GM03348 (cell line): ENCODE results near the gene LRP1.

Source experiments
- DNase-seq: peaks from one replicate; pipeline ENCODE4 v3.0.0; 2012; ENCODE audit warnings: low spot score

The LRP1 gene

DNA sequence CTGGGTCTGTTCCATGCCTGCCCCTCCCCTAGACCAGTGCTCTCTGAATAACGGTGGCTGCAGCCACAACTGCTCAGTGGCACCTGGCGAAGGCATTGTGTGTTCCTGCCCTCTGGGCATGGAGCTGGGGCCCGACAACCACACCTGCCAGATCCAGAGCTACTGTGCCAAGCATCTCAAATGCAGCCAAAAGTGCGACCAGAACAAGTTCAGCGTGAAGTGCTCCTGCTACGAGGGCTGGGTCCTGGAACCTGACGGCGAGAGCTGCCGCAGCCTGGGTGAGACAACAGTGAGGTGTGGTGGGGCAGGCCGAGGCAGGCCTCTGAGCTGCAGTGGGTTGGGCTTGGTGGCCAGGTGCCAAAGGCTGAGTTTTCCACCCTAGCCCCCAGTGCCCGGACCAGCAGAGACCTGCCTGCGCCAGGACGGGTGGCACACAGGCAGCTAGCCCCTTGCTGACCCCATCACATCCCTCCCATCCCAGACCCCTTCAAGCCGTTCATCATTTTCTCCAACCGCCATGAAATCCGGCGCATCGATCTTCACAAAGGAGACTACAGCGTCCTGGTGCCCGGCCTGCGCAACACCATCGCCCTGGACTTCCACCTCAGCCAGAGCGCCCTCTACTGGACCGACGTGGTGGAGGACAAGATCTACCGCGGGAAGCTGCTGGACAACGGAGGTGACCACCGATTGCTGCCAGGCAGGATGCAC, 47.3 kb downstream of the LRP1 start:
- peak; percentile 81 for DNase-seq

DNA sequence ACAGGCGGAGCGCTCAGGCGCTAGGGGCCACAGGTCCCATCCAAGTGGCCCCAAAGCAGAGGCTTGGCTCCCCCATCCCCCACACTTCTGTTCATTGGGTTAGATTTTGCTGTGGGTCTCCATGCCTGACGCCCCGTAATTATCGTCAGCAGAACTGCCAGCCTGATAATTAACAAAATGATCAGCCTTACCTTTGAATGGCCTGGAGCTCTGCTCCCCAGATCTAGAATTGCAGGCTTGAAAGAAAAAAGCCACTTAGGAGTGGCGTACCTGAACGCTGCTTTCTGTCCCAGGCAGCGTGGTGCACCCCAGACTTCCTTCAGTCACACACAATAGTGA, 47.8 kb downstream of the LRP1 start:
- no peak for DNase-seq

DNA sequence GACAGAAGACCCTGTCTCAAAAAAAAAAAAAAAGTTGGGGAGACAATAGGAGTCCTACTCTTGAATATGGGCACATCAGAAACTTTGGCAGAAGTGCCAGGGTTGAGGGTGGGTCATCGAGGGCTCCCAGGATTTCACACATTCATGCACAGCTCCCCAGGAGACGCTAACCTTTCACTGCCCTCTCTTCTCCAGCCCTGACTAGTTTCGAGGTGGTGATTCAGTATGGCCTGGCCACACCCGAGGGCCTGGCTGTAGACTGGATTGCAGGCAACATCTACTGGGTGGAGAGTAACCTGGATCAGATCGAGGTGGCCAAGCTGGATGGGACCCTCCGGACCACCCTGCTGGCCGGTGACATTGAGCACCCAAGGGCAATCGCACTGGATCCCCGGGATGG, 48.6 kb downstream of the LRP1 start:
- no peak for DNase-seq

DNA sequence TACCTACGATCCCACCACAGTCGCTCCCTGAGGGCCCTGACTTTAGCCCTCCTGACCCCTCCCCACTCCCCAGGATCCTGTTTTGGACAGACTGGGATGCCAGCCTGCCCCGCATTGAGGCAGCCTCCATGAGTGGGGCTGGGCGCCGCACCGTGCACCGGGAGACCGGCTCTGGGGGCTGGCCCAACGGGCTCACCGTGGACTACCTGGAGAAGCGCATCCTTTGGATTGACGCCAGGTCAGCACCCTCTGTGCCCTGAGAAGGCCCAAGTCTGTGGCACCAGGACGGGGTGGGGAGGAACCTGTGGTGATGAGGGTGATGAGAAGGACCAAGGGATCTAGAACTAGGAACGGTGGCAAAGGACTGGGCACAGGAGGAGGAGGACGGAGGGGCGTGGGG, 49.1 kb downstream of the LRP1 start:
- DNase-seq = no peak

DNA sequence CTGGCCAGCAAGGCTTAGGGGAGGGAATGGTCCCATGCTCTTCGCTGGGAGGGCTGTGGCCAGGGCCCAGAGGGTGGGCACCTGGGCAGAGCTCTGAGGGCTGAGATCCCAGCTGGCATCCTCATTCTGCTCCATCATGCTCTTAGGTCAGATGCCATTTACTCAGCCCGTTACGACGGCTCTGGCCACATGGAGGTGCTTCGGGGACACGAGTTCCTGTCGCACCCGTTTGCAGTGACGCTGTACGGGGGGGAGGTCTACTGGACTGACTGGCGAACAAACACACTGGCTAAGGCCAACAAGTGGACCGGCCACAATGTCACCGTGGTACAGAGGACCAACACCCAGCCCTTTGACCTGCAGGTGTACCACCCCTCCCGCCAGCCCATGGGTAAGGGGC, 49.9 kb downstream of the LRP1 start:
- DNase-seq = no peak

DNA sequence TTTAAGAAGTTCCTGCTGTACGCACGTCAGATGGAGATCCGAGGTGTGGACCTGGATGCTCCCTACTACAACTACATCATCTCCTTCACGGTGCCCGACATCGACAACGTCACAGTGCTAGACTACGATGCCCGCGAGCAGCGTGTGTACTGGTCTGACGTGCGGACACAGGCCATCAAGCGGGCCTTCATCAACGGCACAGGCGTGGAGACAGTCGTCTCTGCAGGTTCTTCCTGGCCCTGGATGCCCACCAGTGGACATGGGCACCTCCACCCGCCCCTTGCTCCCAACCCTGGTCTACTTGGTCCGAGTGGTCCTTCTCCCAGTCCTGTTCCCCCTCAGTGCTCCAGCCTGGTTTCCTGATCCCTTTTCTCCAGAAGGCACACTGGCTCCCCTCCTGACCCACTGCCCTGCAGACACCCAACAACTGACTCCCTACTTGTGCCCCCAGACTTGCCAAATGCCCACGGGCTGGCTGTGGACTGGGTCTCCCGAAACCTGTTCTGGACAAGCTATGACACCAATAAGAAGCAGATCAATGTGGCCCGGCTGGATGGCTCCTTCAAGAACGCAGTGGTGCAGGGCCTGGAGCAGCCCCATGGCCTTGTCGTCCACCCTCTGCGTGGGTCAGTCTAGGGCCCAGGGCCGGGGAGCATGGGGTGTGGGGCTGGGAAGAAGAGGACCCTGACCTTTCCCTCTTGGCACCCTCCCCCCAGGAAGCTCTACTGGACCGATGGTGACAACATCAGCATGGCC, 51.2 kb downstream of the LRP1 start:
- no peak for DNase-seq

DNA sequence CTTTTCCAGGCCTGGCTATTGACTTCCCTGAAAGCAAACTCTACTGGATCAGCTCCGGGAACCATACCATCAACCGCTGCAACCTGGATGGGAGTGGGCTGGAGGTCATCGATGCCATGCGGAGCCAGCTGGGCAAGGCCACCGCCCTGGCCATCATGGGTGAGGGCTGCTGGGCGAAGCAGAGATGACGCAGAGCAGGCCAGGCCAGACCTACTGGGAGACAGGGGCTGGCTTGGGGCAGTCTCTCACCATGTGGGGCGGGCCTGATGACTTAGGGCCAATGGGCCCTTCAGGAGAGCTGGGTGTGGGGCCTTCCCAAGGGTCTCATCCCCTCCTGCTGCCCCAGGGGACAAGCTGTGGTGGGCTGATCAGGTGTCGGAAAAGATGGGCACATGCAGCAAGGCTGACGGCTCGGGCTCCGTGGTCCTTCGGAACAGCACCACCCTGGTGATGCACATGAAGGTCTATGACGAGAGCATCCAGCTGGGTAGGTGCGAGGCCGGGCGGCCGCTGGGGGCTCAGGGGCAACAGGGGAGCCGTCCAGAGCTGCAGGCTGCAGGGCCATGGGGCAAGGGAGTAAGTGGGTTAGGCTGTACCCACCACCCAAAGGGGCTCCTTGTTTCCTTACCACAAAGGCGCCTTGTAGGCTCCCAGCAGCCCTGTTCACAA, 52.2 kb downstream of the LRP1 start:
- no peak for DNase-seq

DNA sequence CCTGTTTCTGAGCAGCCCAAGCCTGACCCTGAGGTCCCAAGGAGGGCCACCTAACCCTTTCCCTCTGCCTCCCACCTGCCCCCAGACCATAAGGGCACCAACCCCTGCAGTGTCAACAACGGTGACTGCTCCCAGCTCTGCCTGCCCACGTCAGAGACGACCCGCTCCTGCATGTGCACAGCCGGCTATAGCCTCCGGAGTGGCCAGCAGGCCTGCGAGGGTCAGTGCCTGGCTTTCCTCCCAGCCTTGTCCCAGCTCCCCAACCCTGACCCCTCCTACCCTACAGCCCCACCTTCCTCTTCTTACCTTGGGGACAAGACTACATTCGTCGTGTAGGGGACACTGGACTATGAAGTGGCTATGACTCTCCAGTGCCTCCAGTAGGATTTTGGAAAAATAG, 52.8 kb downstream of the LRP1 start:
- no peak for DNase-seq

DNA sequence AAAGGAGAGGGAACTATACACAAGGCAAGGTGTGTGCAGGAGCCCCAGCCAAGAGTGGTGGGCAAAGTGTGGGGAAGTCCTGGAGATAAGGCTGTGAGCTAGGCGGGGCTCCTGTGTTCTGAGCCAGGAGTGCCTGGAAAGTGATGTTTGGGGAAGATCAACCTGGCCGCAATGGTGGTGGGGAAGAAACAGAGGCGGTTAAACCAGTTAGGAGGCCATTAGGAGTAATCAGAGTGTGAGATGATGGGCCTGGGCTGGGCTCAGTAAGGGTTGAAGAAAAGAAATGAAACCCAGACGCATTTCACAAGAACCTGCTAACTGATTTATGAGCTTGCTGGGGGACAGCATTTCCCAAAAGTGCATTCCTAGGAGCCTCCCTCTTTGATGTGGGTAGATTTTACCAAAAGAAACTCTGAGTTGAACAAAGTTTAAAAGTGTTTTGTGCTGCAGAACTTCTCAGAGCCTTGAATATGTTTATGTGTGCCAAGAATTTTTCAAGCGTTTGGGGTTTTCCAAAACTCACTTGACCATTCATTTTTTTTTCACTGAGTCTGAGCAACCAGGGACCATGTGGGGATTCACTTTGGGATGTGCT, 53.4 kb downstream of the LRP1 start:
- peak; percentile 77 for DNase-seq

DNA sequence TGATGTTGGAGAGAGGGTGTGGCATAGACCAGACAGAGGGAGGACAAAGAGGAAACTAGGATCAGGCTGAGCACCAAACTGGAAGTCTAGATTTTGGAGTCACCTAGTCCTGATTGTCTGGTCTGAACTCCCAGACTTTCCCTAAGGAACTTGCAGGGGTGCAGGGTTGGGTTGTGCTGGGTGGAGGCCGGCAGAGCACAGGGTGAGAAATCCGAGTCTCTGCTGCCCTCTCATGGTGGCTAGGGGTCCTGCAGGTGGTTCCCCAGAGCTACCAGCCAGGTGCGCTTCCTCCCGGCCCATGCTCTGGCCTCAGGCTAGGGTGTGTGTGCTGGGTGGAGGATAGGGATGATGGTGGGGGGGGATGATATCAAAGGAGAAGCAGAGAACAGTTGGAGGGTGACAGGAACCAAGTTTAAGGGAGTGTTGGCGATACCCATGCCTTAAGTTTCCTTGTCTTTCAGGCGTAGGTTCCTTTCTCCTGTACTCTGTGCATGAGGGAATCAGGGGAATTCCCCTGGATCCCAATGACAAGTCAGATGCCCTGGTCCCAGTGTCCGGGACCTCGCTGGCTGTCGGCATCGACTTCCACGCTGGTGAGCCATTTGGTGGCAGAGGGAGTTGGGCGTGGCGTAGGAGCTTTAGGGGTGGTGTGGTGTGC, 54.8 kb downstream of the LRP1 start:
- DNase-seq = peak; percentile 89

DNA sequence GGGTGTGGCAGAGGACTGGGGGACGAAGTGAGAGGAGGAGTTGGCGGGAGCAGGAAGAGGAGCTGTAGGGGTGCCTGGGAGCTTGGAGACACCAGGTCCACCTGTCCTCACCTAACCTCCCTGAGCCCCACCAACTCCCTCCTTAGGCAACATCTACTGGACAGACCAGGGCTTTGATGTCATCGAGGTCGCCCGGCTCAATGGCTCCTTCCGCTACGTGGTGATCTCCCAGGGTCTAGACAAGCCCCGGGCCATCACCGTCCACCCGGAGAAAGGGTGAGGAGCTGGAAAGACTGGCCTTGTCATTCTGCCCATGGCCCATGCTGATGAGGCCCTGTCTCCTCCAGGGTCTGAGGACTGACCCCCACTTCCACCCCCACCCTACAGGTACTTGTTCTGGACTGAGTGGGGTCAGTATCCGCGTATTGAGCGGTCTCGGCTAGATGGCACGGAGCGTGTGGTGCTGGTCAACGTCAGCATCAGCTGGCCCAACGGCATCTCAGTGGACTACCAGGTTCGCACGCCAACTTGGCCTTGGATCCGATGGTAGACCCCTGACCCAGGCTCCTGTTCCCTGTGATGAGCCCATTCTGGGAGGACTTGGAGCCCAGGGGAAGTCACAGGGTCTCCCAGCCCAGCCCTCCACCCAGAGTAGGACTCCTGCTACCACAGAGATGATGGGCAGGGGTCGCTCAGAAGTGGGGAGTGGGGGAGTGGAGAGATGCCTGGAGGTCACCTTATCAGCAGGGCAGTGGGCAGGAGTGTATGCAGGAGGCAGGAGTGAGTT, 55.8 kb downstream of the LRP1 start:
- no peak for DNase-seq

DNA sequence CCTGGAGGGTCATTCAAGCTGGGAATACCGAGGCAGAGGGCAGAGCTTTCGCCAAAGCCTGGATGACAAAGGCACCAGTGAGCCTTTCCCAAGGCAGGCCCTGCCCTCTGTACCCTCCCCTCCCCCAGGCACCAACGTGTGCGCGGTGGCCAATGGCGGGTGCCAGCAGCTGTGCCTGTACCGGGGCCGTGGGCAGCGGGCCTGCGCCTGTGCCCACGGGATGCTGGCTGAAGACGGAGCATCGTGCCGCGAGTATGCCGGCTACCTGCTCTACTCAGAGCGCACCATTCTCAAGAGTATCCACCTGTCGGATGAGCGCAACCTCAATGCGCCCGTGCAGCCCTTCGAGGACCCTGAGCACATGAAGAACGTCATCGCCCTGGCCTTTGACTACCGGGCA, 57.1 kb downstream of the LRP1 start:
- DNase-seq = no peak

DNA sequence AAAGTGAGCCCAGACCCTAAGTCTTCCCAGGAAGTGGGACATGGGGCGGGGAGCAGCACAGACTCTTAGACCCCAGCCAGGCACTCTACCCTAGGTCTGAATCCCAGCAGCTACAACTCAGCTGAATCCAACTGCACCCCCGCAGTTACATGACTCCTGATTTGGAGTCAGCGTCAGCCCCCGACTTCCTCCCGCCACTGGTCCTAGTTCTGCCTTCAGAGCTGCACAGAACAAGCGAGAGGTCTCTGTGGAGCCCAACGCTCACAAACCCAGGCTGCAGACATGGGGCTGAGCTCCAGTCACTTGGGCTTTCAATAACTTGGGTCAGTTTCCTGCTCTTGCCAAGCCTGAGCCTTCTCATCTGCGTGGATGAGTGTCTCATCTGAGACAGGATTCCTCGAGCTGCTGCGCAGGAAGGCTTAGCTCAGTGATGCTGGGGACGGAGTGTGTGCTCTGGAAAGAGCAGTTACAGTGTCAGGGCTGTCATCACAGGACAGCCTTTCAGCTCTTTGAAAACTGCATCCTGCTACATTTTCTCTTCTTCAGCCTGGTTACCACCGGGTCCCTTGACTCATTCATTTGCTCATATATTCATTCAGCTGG, 57.7 kb downstream of the LRP1 start:
- DNase-seq = no peak

DNA sequence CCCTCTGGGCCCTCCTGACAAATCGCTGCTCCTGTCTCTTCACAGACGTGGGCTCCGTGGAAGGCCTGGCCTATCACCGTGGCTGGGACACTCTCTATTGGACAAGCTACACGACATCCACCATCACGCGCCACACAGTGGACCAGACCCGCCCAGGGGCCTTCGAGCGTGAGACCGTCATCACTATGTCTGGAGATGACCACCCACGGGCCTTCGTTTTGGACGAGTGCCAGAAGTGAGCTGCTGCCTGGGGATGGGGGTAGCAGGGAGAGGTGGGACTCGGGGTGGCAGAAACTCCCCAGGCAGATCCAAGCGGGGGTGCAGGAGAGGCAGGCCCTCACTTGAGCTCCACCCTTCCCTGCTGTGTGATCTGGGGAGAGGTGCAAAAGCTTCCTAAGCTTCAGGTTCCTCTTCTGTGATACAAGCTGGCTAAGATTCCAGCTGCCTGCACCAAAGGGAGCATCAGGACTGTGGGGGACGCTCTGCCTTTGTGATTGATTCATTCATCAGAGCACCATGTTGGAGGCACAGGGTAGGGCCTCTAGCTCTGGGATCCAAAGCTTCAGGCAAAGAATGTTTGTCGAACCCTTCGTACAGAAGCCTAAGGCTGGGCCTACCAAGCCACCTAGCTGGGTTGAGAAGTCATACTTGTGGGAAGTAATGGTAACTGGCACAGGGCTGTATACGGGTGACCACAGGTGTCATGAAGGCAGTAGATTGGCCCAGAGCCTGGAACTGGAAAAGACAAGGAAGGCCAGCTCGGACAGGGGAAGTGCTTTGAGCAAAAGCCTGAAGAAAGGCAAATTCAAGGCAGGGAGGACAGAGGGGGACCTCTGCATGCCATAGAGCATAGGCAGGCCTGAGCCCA, 59.2 kb downstream of the LRP1 start:
- no peak for DNase-seq

DNA sequence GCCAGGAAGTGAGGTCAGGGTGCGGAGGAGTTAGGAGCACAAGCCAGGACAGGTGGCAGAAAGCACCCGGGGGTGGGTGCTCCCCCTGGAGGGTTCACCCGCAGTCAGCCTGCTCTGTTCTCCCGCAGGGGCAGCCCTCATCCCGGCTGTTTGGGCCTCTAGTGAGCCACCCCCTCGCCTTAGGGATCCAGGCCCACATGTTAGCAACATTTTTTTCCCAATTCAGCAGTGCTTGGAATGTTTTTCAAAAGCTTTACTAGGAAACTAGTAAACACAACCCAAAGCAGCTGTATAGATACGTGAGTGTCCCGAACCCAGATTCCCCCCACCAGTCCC, 59.8 kb downstream of the LRP1 start:
- no peak for DNase-seq

DNA sequence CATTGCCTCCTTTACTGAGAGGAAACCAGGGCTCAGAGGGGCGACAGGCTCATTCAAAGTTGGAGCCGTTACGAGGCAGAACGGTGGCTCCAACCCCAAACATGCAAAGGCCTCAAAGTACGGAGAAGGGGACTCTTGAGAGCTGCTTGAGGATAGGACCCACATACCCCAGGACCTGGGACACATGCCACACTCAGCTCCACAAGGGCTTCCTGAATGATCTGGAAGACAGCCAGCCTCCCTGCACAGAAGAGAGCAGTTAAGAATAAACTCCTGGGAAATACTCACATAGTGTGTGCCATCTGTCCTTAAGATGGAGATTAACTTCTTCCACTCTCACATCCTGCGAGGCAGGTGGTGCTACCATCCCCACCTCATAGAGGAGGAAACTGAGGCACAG, 61.8 kb downstream of the LRP1 start:
- no peak for DNase-seq

DNA sequence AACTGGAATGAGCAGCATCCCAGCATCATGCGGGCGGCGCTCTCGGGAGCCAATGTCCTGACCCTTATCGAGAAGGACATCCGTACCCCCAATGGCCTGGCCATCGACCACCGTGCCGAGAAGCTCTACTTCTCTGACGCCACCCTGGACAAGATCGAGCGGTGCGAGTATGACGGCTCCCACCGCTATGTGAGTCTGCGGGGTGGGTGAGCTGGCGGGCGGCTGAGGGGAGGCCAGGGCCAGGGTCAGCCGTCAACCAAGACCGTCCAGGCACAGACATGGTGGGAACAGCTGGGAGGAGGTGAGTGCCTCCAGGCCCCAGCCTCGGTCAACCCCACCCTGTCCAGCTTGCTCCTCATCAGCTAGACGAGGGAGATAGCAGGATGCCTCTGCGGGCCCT, 62.5 kb downstream of the LRP1 start:
- DNase-seq = no peak

DNA sequence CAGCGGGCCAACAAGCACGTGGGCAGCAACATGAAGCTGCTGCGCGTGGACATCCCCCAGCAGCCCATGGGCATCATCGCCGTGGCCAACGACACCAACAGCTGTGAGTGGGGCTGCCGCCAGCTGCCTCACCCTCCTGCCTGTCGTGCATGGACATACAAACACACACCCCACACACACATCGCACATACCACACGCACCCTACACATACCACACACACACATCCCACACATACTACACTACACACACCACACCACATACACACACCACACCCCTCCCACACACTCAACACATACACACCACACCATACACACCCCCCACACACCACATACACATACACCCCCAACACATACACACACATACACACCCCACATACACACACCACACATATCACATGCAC, 63.1 kb downstream of the LRP1 start:
- DNase-seq = no peak

DNA sequence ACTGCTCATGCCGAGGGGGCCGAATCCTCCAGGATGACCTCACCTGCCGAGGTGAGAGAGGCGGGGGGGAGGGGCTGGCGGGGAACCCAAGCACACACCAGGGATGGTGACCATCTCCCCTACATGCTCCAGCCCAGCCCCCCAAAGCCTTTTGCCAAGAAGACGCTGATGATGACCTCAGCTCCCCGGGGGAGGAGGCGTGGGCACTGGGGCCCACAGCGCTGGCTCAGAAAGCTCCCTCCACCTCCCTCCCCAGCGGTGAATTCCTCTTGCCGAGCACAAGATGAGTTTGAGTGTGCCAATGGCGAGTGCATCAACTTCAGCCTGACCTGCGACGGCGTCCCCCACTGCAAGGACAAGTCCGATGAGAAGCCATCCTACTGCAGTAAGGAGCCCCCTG, 64.6 kb downstream of the LRP1 start:
- DNase-seq = no peak

DNA sequence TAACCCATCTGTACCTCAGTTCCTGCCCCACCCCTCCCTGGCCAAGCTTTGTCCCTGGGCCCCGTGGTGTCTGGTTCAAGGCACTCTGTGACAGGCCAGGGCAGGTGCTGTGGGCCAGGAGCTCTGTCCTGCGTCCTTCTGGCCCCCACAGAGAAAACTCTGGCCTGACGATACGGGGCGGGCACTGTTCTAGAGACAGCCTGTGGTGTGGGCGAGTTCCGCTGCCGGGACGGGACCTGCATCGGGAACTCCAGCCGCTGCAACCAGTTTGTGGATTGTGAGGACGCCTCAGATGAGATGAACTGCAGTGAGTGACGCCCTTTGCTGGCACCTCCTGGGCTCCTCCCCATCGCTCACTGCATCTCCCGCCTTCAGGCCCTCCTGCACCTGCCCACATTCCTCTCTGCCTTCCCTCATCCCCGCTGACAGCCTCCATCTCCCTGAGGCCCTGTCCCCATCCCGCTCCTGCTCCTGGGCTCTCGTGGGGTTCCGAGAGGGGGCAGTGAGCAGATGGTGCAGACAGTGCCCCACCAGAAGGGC, 65.5 kb downstream of the LRP1 start:
- DNase-seq = no peak
